Left renal pelvis (tissue), 4 donors: ENCODE results near the gene PPIL6. TPM values are rescaled to one million over a fixed set of nuclear protein-coding genes. Genes with fewer than 3 reads are reported as not detected.

Source experiments
- DNase-seq, 4 donors: peaks; one replicate each; pipeline ENCODE4 v3.0.0-alpha.2; 2013; ENCODE audit warnings: low read depth in 4 of 4, low spot score in 3 of 4
- polyA plus RNA-seq, 4 donors: library from polyadenylated mRNA; unstranded; fragments of 120-200 nt; gene quantifications; one replicate each; pipeline ENCODE4 v1.2.1, GENCODE V29; 2013; ENCODE audit not compliant: insufficient read length in 4 of 4

Gene PPIL6
- 10 to 100 TPM in 3 of 4 donors, 1 to 10 TPM in 1; 4.8 to 19.8 (median 18.2) TPM for polyA plus RNA-seq

DNA sequence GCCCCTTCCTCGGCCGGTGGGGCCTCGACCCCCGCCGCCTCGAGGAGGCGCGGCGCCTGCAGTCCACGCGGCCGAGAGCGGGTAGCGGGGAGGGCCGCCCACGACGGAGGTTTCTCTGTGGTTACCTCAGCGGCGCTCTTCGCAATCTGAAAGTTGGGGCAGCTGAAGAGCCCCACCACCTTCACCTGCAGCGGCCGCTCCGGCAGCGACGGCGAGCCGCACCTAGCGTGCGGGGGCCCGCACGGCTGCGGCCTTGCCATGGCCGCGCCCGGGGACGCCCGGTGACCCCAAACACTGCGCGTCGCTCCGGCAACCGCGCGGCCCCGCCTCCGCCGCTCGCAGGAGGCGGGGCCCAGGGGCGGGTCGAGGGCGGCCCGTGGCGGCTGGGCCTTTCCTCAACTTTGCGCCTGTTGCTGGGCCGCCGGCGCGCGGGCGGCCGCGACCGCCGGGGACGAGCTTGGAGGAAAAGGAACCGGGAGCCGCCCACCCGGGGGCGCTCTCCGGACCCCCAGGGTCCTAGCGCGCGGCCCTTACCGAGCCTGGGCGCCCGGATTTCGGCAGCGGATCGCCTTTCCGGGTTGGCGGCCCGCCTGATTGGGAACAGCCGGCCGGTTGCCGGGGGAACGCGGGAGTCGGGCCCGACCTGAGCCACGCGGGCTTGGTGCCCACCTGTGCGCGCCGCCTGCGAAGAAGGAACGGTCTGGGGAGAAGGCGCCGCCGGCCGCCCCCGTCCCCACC is at the start of gene PPIL6, which contains the start of gene SMPD2:
Gene PPIL6, minus strand, starts transcription at position 298 of the 738 bp plus-strand sequence. Its CDS starts 38 bp downstream, at position 260.
Gene SMPD2, plus strand, starts transcription at position 394 of the 738 bp plus-strand sequence. CDS start 398 bp downstream, outside the sequence.
- DNase-seq: peak; percentile 84 to 93 (median 92)

DNA sequence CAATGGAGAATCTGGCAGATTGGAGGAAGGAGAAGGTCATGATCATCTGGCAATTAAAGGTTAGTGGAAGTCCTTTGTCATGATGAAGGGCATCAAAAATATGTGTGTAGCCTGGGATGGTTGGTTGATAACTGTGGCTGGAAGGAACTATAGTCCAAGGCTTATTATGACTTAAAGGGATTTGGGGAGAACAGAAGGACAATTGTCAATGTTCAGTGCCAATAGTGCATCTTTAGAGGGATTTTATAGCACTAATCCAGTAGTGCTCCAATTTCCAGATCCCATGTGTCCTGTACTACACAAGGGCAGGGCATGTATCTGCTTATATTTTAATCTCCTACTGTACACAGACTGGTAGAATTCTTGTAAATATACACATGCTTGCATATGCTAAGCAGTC is 47.6 kb upstream of the PPIL6 start:
- no peak for DNase-seq

DNA sequence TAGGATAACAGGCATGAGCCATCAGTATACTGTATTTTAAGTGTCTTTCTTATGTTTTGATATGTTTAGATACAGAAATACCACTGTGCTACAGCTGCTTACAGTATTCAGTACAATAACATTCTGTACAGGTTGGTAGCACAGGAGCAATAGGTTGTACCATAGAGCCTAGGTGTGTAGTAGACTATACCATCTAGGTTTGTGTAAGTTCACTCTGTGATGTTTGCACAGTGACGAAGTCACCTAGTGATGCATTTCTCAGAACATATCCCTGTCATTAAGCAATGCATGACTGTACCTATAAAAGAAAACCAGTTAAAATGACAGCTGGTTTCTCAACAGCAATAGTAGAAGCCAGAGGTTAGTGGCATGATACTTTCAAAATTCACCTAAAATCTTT is 45.6 kb upstream of the PPIL6 start:
- DNase-seq: no peak

DNA sequence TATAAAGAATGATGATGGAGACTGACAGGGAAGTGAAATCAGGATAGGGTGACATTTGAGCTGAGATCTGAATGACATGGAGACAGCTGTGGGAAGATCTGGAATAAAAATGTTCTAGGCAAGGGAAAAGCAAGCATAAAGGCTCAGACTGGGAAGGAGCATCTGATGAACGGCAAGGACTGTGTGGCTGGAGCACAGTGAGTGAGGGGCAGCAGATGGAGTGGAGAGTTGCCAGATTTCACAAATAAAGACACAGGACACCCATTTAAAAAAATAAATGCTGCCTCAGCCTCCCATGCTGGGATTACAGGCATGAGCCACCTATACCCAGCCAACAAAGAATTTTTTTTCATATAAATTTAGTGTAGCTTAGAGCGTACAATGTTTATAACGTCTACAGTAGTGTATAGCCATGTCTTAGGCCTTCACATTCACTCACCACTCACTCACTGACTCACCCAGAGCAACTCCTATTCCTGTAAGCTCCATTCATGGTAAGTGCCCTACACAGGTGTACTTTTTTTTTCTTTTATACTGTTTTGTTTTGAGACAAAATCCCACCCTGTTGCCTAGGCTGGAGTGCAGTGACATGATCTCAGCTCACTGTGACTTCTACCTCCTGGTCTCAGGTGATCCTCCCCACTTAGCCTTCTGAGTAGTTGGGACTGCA is 45.0 kb upstream of the PPIL6 start:
- DNase-seq: no peak

DNA sequence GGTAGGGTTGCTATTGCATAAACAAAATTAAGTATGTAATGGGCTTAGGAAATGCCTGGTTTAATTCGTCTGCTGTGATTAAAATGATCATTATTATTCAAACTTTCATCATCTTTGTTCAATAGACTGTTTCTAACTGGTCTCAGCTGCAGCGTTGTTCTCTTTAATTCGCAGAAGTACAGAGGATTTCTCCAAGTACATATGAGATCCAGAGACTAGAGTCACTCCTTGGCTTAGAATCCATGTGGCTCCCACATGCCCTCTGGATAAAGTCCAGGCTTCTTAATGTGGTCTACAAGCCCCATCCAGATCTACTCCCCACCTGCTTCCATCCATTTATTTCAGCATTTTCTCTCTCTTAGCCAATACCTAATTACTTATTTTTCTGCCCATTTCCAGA is 43.7 kb upstream of the PPIL6 start:
- DNase-seq: no peak

DNA sequence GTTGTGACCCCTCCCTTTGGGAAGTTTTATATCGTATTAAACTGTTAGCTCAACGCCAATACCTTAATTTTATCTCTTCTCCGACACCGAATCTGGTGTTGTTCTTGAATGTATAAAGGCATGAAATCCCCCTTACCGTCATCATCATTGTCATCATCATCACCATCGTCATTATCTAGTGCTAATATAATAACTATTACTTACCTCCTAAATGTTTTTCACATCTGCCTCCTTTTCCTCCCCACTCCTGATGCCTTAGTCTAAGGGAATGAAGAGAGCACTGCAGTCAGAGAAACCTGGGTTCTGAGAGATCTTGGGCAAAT is 43.3 kb upstream of the PPIL6 start:
- DNase-seq: no peak

DNA sequence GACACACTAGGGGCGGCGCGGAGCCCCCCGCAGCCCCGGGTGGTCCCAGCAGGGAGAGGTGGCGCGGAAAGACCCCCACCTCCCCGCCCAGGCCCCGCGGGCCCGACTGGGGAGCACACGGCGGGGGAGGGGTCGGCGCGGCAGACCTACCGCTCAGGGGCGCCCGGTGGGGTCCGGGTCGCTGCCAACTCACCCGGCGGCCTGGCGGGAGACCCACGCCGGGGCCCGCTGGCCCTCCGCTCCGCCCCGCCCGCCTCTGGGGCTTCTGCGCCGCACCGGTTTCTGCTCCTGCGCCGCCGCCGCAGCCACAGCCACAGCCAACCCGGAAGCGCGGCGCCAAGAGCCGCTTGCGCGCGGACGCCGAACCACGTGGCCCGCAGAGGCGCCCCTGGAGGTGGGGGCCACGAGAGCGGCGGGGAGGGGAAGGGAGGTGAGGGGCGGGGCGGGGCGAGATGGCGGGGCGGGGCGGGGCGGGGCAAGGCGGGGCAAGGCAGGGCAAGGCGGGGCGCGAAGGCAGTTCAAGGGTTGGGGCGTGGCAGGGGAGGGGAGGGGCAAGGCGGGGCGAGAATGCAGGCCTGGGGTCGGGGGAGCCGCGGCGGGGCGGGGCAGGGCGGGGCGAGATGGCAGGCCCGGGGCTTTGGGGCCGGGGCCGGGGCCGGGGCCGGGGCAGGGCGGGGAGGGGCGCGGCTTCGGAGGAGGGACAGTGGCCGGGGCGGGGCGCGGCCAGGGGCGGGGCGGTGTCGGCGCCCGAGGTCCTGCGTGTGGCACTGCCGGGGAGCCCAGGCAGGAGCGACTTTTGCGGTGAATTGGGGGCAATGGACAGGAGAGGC is 42.7 kb upstream of the PPIL6 start, which contains the start of gene ZBTB24:
Gene ZBTB24, minus strand, starts transcription at position 315 of the 830 bp plus-strand sequence. CDS start 1,193 bp downstream, outside the sequence.
- peak in 3 of 4 donors; percentile 63 to 70 (median 69) for DNase-seq

DNA sequence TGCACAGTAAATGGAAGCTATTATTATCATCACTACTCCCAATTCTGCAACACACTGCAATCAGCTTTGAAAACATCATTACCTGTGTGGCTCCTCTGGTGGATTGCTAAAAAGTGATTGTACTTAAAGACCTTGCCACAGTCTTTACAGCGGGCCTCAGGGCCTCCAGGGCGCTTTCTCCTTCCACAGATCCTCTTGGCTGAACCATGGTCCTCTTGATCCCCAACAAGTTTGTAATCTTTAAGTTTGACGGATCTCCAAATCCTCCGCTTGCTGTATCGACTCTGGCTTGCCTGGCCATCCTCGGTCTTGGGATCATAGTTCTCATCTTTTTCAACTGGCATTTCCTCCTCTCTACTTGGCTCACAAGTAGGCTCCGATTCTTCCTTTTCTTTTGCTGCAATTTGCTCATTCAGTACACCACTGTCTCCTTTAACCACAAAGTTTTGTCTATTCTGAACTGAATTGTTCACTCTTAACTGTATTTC is 40.6 kb upstream of the PPIL6 start:
- no peak for DNase-seq

DNA sequence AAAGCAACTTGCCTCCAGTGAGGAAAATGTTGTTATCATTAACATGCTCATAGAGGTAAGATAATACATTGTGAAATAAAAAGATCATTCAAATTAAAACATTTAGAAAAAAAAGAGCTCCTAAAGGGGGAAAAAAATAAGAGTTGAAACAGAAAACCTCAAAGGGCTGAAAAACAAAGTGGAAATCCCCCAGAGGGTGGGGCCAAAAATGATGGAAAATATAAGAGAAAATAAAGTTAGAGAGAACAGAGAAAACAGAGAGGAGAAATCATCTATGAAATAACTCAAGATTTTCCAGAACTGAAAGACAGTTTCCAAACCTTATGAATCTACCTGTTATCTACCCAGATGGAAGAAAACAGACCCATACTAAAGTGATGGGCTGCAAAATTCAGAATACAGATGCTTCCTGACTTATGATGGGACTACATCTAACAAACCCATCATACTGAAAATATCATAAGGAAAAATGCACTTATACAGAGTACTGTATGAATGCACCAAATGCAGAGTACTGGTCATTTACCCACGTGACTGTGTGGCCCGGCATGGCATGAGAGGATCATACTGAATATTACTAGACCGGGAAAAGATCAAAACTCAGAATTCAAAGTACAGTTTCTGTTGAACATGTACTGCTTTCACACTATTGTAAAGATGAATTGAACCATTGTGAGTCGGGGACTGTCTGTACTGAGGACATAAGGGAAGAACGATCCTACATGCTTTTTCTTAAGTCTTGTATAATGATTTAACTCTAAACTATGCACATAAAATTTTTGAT is 38.6 kb upstream of the PPIL6 start:
- no peak for DNase-seq

DNA sequence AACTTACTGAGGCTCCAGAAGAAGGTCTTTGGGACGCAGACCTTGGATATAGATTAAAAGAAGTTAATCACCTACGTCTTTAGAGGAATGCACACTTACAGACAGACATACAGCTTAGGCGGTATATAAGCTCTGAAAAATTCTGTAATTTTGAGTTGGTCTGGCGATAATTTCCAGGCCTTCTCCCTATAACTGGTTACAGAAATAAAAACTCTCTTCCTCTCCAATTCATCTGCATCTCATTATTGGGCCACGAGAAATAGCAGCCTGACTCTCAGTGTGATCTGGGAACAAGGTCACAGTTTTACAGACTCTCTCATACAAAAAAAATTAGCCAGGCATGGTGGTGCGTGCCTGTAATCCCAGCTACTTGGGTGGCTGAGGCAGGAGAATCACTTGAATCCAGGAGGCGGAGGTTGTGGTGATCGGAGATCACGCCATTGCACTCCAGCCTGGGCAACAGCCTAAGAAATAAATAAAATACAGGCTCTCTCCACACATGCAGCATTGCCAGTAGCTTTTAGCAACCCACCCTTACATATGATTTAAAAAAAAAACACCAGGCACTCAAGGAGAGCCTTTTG is 37.9 kb upstream of the PPIL6 start:
- no peak for DNase-seq

DNA sequence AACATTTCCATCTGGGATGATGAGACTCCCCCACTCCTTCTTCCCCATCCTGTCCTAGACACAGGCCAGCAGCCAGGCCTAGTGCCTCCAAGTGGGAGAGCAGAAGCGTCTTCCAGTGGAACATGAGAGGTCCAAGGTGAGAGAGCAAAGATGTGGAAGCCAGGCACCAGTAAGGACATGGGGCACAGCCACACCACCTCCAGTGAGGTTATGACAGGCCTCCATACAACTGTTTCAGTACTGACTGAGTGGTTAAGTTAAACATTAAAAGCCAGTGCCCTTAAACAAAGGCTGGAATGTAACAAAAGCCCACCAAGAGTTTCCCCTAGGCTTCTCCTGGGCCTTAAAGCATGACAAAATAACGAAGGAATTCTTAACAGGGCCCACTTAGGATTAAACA is 37.3 kb upstream of the PPIL6 start:
- no peak for DNase-seq

DNA sequence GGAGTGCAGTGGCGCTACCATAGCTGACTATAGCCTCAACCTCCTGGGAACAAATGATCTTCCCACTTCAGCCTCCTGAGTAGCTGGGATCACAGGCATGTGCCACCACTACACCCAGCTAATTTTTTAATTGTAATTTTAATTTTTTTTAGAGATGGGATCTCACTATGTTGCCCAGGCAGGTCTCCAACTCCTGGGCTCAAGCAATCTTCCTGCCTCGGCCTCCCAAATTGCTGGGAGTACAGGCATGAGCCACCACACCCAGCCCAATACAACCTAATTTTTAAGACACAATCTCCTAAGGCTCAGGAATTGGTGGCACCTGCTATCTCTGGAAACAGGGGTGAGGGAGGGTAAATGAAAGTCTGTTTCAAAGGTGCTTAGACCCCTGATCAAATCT is 36.8 kb upstream of the PPIL6 start:
- no peak for DNase-seq

DNA sequence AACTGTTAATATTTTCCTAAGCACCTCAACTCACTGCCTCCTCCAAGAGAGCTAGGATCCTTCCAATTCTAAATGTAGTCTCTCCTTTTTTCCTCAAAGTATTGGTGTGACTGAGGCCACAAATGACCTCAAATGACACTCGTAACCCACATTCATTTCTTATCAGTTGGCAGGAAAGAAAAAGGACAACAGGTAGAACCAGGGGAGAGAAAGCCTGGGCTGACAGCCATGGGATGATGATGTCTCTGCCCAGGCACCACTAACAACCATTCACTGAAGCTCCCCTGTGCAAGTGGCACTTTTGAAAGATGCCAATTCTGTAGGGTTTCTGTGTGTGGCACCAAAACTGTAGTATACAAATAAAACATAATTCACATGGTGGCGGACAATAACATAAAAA is 35.2 kb upstream of the PPIL6 start:
- DNase-seq: no peak

DNA sequence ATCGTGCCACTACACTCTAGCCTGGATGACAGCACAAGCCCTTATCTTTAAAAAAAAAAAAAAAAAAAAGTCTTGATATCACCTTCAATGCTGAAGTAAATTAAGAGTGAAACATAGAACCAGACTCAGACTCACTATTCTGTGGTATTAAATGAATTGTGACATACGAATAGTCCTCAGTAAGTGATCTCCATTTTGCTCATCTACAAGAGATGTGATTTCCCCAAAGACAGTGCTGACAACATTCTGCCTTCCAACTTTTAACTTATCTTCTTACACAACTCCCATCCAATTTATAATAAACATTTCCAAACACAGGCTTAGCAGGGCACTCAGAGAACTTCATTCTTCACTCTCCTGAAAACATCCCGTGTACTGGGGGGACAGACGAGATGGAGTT is 34.6 kb upstream of the PPIL6 start:
- DNase-seq: no peak

DNA sequence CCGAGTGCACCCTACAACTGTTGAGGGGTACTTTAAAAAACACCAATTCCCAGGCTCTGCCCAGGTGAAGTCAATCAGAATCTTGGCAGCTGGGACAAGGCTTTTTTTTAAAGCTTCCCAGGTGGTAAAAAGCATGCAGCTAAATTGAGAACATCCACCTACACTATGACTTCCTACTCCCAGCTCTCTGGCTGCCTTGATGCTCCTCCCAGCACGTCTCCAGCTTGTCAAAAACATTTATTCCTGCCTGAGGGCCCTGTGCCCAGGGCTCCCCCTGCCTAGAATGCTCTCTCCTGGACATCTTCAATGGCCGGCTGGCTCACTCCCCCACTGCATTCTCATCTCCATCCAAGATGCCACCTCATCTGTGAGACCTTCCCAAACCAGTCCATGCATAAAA is 32.7 kb upstream of the PPIL6 start:
- no peak for DNase-seq

DNA sequence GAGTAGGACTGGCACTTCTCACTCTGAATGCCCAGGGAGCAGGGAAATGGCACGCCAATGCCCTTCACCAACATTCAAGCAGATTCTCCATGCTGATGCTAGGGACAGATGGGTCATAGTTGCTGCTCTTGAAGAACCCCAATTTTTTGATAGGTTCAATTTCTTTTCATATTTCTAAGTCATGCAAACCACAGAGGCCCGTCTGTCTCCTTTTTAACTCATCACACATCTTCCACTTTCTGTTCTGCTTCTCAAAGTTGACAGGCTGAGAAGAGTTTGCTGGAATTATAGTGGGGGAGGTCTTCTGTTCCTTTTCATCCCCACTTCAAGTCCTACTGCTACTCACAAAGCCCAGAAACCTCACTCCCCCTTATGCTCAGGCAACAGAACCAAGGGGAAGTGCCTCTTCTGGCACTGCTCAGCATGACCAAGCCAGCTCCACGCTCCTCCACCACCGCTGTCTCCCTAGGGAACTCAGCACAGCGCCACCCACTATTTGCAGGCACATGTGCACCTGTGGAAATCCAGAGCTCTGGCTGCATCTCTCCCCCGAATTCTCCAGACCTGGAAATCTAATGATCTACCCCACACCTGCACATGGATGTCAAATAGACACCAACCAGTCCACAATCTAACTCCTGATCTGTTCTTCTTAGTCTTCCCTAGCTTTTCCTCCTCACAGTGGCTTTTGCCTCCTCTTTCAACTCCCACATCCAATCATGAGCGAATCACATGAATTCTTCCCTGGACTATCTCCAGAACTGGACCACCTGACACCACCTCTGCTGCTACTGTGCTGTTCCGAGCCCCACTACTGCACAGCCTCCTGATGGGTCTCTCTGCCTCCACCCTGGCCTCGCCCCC is 31.9 kb upstream of the PPIL6 start:
- no peak for DNase-seq

DNA sequence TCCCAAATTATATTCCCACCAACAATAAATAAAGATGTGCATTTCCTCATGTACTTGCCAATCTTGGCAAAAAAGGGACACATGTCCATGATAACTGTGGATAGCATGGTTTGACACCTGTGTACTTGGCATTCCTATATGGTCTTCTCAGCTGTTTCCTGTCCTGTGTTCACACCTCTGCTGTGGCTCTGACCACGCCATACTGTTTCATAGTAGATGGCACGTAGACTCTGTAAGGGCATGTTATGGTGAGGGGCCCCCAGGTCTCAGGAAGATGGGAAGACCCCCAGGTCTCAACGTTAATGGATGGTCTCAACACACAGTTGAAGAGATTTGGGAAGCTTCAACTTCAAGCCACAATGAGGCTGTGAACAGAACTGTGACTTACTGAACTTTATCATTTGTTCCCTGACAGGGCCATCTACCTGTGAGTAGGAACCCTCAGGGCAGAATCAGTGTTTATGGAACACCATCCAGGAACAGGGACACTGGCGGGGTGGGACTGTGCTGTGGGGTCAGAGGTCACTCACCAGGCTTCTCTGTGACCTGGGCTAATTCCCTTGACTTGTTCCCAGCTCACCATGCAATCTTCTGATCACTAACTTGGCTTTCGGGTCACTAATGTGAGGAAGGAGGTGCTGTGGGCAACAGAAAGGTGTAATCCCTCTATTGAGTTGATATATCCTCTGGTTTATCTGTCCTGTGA is 30.8 kb upstream of the PPIL6 start:
- DNase-seq: no peak

DNA sequence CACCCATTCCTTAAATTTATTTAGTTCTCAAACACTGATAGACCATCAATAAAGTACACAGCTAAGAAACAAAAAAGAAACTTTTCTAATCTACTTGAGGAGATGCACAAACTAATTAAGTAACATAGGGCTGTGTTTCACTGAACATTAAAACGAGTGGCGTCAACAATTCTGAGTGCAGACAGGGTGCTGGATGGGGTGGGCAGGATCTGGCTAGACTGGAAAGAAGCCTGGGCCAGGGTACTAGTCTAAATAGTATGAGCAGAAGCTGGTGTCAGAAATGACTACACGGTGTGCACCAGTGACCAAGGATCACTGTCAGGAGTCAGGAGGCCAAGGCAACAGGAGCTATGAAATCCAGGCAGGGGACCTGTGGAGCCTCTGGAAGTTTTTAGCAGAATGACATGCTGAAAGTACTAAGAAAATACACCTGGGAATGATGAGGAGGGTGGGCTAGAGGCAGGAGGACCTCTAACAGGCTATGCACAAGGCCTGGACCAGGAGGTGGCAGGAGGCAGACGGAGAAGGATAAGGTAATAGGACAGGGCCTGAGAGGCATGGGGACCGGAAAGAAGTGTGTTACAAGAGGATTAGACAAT is 29.3 kb upstream of the PPIL6 start:
- DNase-seq: no peak
